DMS 273 (cell line): ENCODE measurements around the gene LRRC8C.

Experiments used
- DNase-seq: peaks from one replicate; lab custom pipeline; 2025; ENCODE audit not compliant: unreplicated experiment; lab: John Stamatoyannopoulos, UW

LRRC8C gene

GRCh38 chr1:89670163-89670562, 37.2 kb downstream of the LRRC8C start:
- DNase-seq, result no peak

- no peak for DNase-seq
Observed at GRCh38 chr1:89670711-89671110, 37.8 kb downstream of the LRRC8C start.

- no peak for DNase-seq
Observed at GRCh38 chr1:89671775-89672488, 39.0 kb downstream of the LRRC8C start.

GRCh38 chr1:89672489-89673183, 39.7 kb downstream of the LRRC8C start:
- no peak for DNase-seq

GRCh38 chr1:89673251-89673650, 40.3 kb downstream of the LRRC8C start:
- DNase-seq, result no peak

GRCh38 chr1:89675677-89676076, 42.8 kb downstream of the LRRC8C start:
- DNase-seq, result no peak

GRCh38 chr1:89681045-89681729, 48.3 kb downstream of the LRRC8C start:
- DNase-seq, result no peak

GRCh38 chr1:89682611-89683010, 49.7 kb downstream of the LRRC8C start:
- DNase-seq, result no peak

GRCh38 chr1:89685461-89685860, 52.5 kb downstream of the LRRC8C start:
- no peak for DNase-seq

- no peak for DNase-seq
Observed at GRCh38 chr1:89686520-89686919, 53.6 kb downstream of the LRRC8C start.

GRCh38 chr1:89687254-89687653, 54.3 kb downstream of the LRRC8C start:
- no peak for DNase-seq

- peak; percentile 13 for DNase-seq
Observed at GRCh38 chr1:89688607-89689006, 55.7 kb downstream of the LRRC8C start.

- peak; percentile 42 for DNase-seq
Observed at GRCh38 chr1:89689234-89689633, 56.3 kb downstream of the LRRC8C start.

GRCh38 chr1:89690595-89690994, 57.7 kb downstream of the LRRC8C start:
- DNase-seq, result no peak

GRCh38 chr1:89692601-89693521, 59.9 kb downstream of the LRRC8C start:
- no peak for DNase-seq

- no peak for DNase-seq
Observed at GRCh38 chr1:89695847-89696246, 62.9 kb downstream of the LRRC8C start.

- DNase-seq, result no peak
Observed at GRCh38 chr1:89697383-89697782, 64.5 kb downstream of the LRRC8C start.

GRCh38 chr1:89698020-89698560, 65.2 kb downstream of the LRRC8C start:
- no peak for DNase-seq

- DNase-seq, result no peak
Observed at GRCh38 chr1:89698624-89699023, 65.7 kb downstream of the LRRC8C start.

GRCh38 chr1:89699451-89699986, 66.6 kb downstream of the LRRC8C start:
- DNase-seq, result no peak
